Body of pancreas (tissue), 4 donors: ENCODE results near the gene MARS1. TPM values are rescaled to one million over a fixed set of nuclear protein-coding genes. Genes with fewer than 3 reads are reported as not detected.

ENCODE experiments used
- ATAC-seq: fragments of 150-250 bp; one replicate; pipeline ENCODE4 v1.9.1; 2016
- DNase-seq, 4 donors: peaks; one replicate each; pipeline ENCODE4 v3.0.0-alpha.2; 2019
- H3K27ac ChIP-seq, 4 donors: fragments of 200-600 bp; sonication (generic); 1 replicate in 3 of 4; 2 replicates in 1 of 4; pipeline versions ENCODE4 v1.5.1 to v1.6.1; 2016 to 2019; ENCODE audit warnings: mild to moderate bottlenecking in 1 of 4, mixed read lengths in 1 of 4, moderate library complexity in 1 of 4
- H3K27me3 ChIP-seq, 2 donors: fragments of 200-600 bp; sonication (generic); one replicate each; pipeline ENCODE4 v1.6.0; 2016; ENCODE audit warnings: mild to moderate bottlenecking in 1 of 2
- H3K36me3 ChIP-seq, 2 donors: fragments of 200-600 bp; sonication (generic); replicated peaks in 1 of 2; 2 replicates each; pipeline ENCODE4 v1.5.1; 2016; ENCODE audit warnings: low read depth in 2 of 2; ENCODE audit not compliant: insufficient read depth in 1 of 2
- H3K4me1 ChIP-seq: fragments of 200-600 bp; sonication (generic); one replicate; pipeline ENCODE4 v1.6.0; 2016
- H3K4me3 ChIP-seq, 2 donors: fragments of 200-600 bp; sonication (generic); 1 replicate in 1 of 2; 2 replicates in 1 of 2; pipeline ENCODE4 v1.5.1; 2016 to 2019
- H3K9me3 ChIP-seq, 3 donors: fragments of 200-600 bp; sonication (generic); 1 replicate in 2 of 3; 2 replicates in 1 of 3; pipeline ENCODE4 v1.5.1; 2016
- CTCF ChIP-seq, 7 experiments: fragments of 450-650 bp in 4 of 7; fragments of 200-600 bp in 3 of 7; sonication (generic) in 3 of 7; IDR thresholded peaks; one replicate each; pipeline ENCODE4 v1.5.1; 2016 to 2019; ENCODE audit warnings: antibody characterized with exemption in 7 of 7
- POLR2A ChIP-seq, 3 donors: fragments of 450-650 bp; IDR thresholded peaks; one replicate each; pipeline ENCODE4 v1.6.1; 2016; ENCODE audit warnings: antibody characterized with exemption in 3 of 3, mild to moderate bottlenecking in 2 of 3
- WGBS, 2 donors: methylation state at CpG; one replicate each; pipeline ENCODE4 v1.1.5; 2017; 5-methylcytosine and 5-hydroxymethylcytosine counted together
- intact Hi-C: fragments of 100-400 bp; cut with DNase I; formaldehyde crosslinking; loops from one replicate; pipeline ENCODE4 v1.15.1; 2023
- total RNA-seq, 2 donors: library from RNA; depleted of rRNA; stranded (reverse); fragments of >200 nt; gene quantifications; one replicate each; pipeline ENCODE4 v1.1.0, GENCODE V29; 2016

Gene MARS1
- total RNA-seq, 2 donors from 2014 or later = 61.7 to 103 TPM

GRCh38 chr12:57552306-57552651, 64.4 kb downstream of the MARS1 start:
- H3K27ac ChIP-seq = no peak overlapping the region
- DNase-seq (no peak), ATAC-seq (no peak)
- H3K4me3 ChIP-seq = no peak overlapping the region
- no peaks in the 10 kb centered on the region for H3K36me3 ChIP-seq
- intact Hi-C loops = no loop called here
- WGBS, 2 donors = 76 to 85% methylated on average over 2 of the region's 2 CpGs
- TF ChIP-seq POLR2A (IDR thresholded peaks at IDR 0.05) (no peak), CTCF (IDR thresholded peaks at IDR 0.05) (no peak)
- peaks cover 8% of the 10 kb centered on the region for H3K4me1 ChIP-seq
- H3K9me3 ChIP-seq = no peaks in the 10 kb centered on the region
- H3K27me3 ChIP-seq = no peaks in the 10 kb centered on the region

GRCh38 chr12:57552835-57553313, 65.0 kb downstream of the MARS1 start:
- no peak for DNase-seq
- Histone ChIP-seq H3K27me3 (no peaks in the 10 kb centered on the region), H3K36me3 (no peaks in the 10 kb centered on the region), H3K4me1 (peaks cover 6% of the 10 kb centered on the region), H3K9me3 (no peaks in the 10 kb centered on the region), H3K27ac (no peak overlapping the region), H3K4me3 (no peak overlapping the region)
- intact Hi-C loops = no loop called here
- no peak for TF ChIP-seq CTCF (IDR thresholded peaks at IDR 0.05)
- no peak for TF ChIP-seq POLR2A (IDR thresholded peaks at IDR 0.05)
- no peak for ATAC-seq
- 63 to 71% methylated on average over 5 to 6 of the region's 6 CpGs for WGBS, 2 donors

- Histone ChIP-seq H3K36me3 (no peaks in the 10 kb centered on the region), H3K9me3 (no peaks in the 10 kb centered on the region), H3K4me1 (peaks cover 6% of the 10 kb centered on the region), H3K27me3 (no peaks in the 10 kb centered on the region), H3K27ac (no peak overlapping the region), H3K4me3 (no peak overlapping the region)
- DNase-seq = no peak
- intact Hi-C loops = no loop called here
- 66% methylated on average over 7 of the region's 7 CpGs for WGBS, 2 donors
- no peak for ATAC-seq
- TF ChIP-seq CTCF (IDR thresholded peaks at IDR 0.05) (no peak), POLR2A (IDR thresholded peaks at IDR 0.05) (no peak)
Measured at GRCh38 chr12:57553343-57554202, 65.7 kb downstream of the MARS1 start.

GRCh38 chr12:57554453-57554852, 66.6 kb downstream of the MARS1 start:
- peaks cover 6% of the 10 kb centered on the region for H3K4me1 ChIP-seq
- ATAC-seq (no peak), DNase-seq (no peak)
- no peaks in the 10 kb centered on the region for H3K36me3 ChIP-seq
- H3K27ac ChIP-seq = no peak overlapping the region
- no peak overlapping the region for H3K4me3 ChIP-seq
- no peaks in the 10 kb centered on the region for H3K9me3 ChIP-seq
- WGBS, 2 donors = 80 to 95% methylated on average over 2 of the region's 2 CpGs
- intact Hi-C loops = no loop called here
- H3K27me3 ChIP-seq = no peaks in the 10 kb centered on the region
- TF ChIP-seq CTCF (IDR thresholded peaks at IDR 0.05) (no peak), POLR2A (IDR thresholded peaks at IDR 0.05) (no peak)

GRCh38 chr12:57554897-57555296, 67.0 kb downstream of the MARS1 start:
- no peaks in the 10 kb centered on the region for H3K9me3 ChIP-seq
- intact Hi-C loops = no loop called here
- no peak overlapping the region for H3K4me3 ChIP-seq
- H3K27me3 ChIP-seq = no peaks in the 10 kb centered on the region
- WGBS, 2 donors = 89 to 100% methylated on average over 1 of the region's 1 CpG
- no peak overlapping the region for H3K27ac ChIP-seq
- no peaks in the 10 kb centered on the region for H3K36me3 ChIP-seq
- no peak for TF ChIP-seq CTCF (IDR thresholded peaks at IDR 0.05)
- no peak for TF ChIP-seq POLR2A (IDR thresholded peaks at IDR 0.05)
- ATAC-seq = no peak
- peaks cover 4% of the 10 kb centered on the region for H3K4me1 ChIP-seq
- no peak for DNase-seq
